Activated CD8-positive, alpha-beta T cell treated with anti-CD3 and anti-CD28 coated beads for 36 hours (primary cell): Measurements from ENCODE around the gene SIT1. TPM values are rescaled to one million over a fixed set of nuclear protein-coding genes. Genes with fewer than 3 reads are reported as not detected.
A peak's percentile ranks its signal among the peaks of the same experiment; 100 is the strongest.

ENCODE experiments used
- ATAC-seq: fragments of 200-7000 bp; cut with Tn5 transposase; one replicate; pipeline ENCODE4 v1.10.0; 2021; ENCODE audit warnings: mild to moderate bottlenecking, moderate library complexity
- CTCF ChIA-PET: fragments of 350-600 bp; sonication (Branson Sonifier 250); formaldehyde crosslinking; loops from one replicate; lab custom pipeline; 2021; ENCODE audit warnings: antibody characterized with exemption; lab: Charles Lee
- POLR2A ChIA-PET: fragments of 350-600 bp; sonication (Branson Sonifier 250); formaldehyde crosslinking; loops from one replicate; lab custom pipeline; 2021; ENCODE audit warnings: antibody characterized with exemption; lab: Charles Lee
- DNase-seq: peaks from one replicate; pipeline ENCODE4 v3.0.0-alpha.2; 2020
- H3K27ac Mint-ChIP-seq: one replicate; pipeline ENCODE4 v1.8.0; 2021; ENCODE audit warnings: mild to moderate bottlenecking, mixed read lengths
- H3K27me3 Mint-ChIP-seq: one replicate; pipeline ENCODE4 v1.8.0; 2021; ENCODE audit warnings: mixed read lengths
- H3K36me3 Mint-ChIP-seq: one replicate; pipeline ENCODE4 v1.8.0; 2021; ENCODE audit warnings: low read depth, mixed read lengths
- H3K4me1 Mint-ChIP-seq: one replicate; pipeline ENCODE4 v1.8.0; 2021; ENCODE audit warnings: low read depth, mixed read lengths
- H3K4me3 Mint-ChIP-seq: one replicate; pipeline ENCODE4 v1.8.0; 2021; ENCODE audit warnings: mild to moderate bottlenecking, moderate library complexity, mixed read lengths
- H3K9me3 Mint-ChIP-seq: one replicate; pipeline ENCODE4 v1.8.0; 2021; ENCODE audit warnings: mixed read lengths
- CTCF ChIP-seq: fragments of 200-600 bp; IDR thresholded peaks from one replicate; pipeline ENCODE4 v1.8.0; 2022; ENCODE audit warnings: antibody characterized with exemption, mild to moderate bottlenecking
- intact Hi-C: fragments of 100-400 bp; cut with micrococcal nuclease; formaldehyde crosslinking; loops from one replicate; pipeline ENCODE4 v1.10.0; 2022
- total RNA-seq, 2 experiments: library from RNA; stranded (reverse); gene quantifications; one replicate each; pipeline ENCODE4 v1.2.3, GENCODE V29; 2021

SIT1 gene
- total RNA-seq, result 100 to 1,000 TPM in 1 of 2 experiments, 10 to 100 TPM in 1; 99.9 to 102 TPM

- DNase-seq, result peak; percentile 73
- peaks cover 41% of the 10 kb centered on the region for H3K4me1 Mint-ChIP-seq
- peaks cover 25% of the 10 kb centered on the region for H3K36me3 Mint-ChIP-seq
- H3K27me3 Mint-ChIP-seq, result no peaks in the 10 kb centered on the region
- H3K27ac Mint-ChIP-seq, result peak within 1 kb of the TSS; percentile 96
- H3K9me3 Mint-ChIP-seq, result no peaks in the 10 kb centered on the region
- peak within 1 kb of the TSS; percentile 85 for H3K4me3 Mint-ChIP-seq
- POLR2A ChIA-PET, result interaction anchor here (1.2 to 6.4 kb wide), 5 partner anchors 6 to 81 kb away, joined by 3 to 64 read pairs (median 4); partner anchors contain the start of genes CCDC107 and RMRP
- intact Hi-C loops, result loop anchor here (10.0 kb wide), 1 partner anchor 164 kb away; the partner anchor contains the start of genes HINT2 and SPAG8
- no peak for TF ChIP-seq CTCF
- ATAC-seq, result peak; percentile 20
- CTCF ChIA-PET, result interaction anchor here (1.0 to 7.7 kb wide), 8 partner anchors 8 to 81 kb away, joined by 3 to 98 read pairs (median 24); partner anchors contain the start of genes CCDC107, CD72 and RMRP
These were observed at the start of gene SIT1 for GRCh38 chr9:35650341-35651158. TSS of gene SIT1 (minus strand) at chr9:35650931. CDS start at chr9:35650853, 78 bp downstream.

GRCh38 chr9:35700031-35700430 lies 49.3 kb upstream of the SIT1 start:
- CTCF ChIA-PET, result interaction anchor here (1.5 to 2.1 kb wide), 2 partner anchors 30 to 37 kb away, joined by 4 to 7 read pairs; no protein-coding TSS in a partner anchor
- POLR2A ChIA-PET, result interaction anchor here (0.6 kb wide), 1 partner anchor 69 kb away, joined by 3 read pairs; no protein-coding TSS in a partner anchor
- intact Hi-C loops, result no loop called here

GRCh38 chr9:35698231-35698630 lies 47.5 kb upstream of the SIT1 start:
- TF ChIP-seq CTCF, result no peak
- DNase-seq (no peak), ATAC-seq (no peak)
- H3K27ac Mint-ChIP-seq, result no peak overlapping the region
- no peak overlapping the region for H3K4me3 Mint-ChIP-seq
- peaks cover 24% of the 10 kb centered on the region for H3K36me3 Mint-ChIP-seq
- intact Hi-C loops, result no loop called here
- H3K4me1 Mint-ChIP-seq, result no peaks in the 10 kb centered on the region
- ChIA-PET POLR2A (interaction anchor here (0.7 kb wide), 1 partner anchor 86 kb away, joined by 3 read pairs; no protein-coding TSS in a partner anchor), CTCF (interaction anchor here (0.9 to 12.7 kb wide), 7 partner anchors 7 to 91 kb away, joined by 3 to 313 read pairs (median 106); partner anchors contain the start of genes ARHGEF39, CA9, CCDC107 and CREB3)
- H3K27me3 Mint-ChIP-seq, result no peaks in the 10 kb centered on the region
- H3K9me3 Mint-ChIP-seq, result no peaks in the 10 kb centered on the region

More at GRCh38 chr9:35700031-35700430, 49.3 kb upstream of the SIT1 start:
- Mint-ChIP-seq H3K9me3 (no peaks in the 10 kb centered on the region), H3K4me1 (no peaks in the 10 kb centered on the region), H3K4me3 (no peak overlapping the region), H3K36me3 (peaks cover 38% of the 10 kb centered on the region), H3K27ac (no peak overlapping the region), H3K27me3 (no peaks in the 10 kb centered on the region)
- DNase-seq (no peak), ATAC-seq (no peak)
- no peak for TF ChIP-seq CTCF

- H3K9me3 Mint-ChIP-seq, result no peaks in the 10 kb centered on the region
- H3K4me1 Mint-ChIP-seq, result no peaks in the 10 kb centered on the region
- no peak for TF ChIP-seq CTCF
- POLR2A ChIA-PET, result interaction anchor here (0.5 to 1.7 kb wide), 3 partner anchors 19 to 37 kb away, joined by 3 to 5 read pairs (median 4); partner anchors contain the start of gene ARHGEF39
- no peak overlapping the region for H3K4me3 Mint-ChIP-seq
- intact Hi-C loops, result no loop called here
- peaks cover 17% of the 10 kb centered on the region for H3K36me3 Mint-ChIP-seq
- CTCF ChIA-PET, result interaction anchor here (1.0 to 12.7 kb wide), 20 partner anchors 14 to 326 kb away, joined by 3 to 313 read pairs (median 10); partner anchors contain the start of genes ARHGEF39, CA9, CCDC107 and CREB3
- DNase-seq (no peak), ATAC-seq (no peak)
- no peak overlapping the region for H3K27ac Mint-ChIP-seq
- H3K27me3 Mint-ChIP-seq, result no peaks in the 10 kb centered on the region
These were observed 46.8 kb upstream of the SIT1 start for GRCh38 chr9:35697486-35697885.
